T-helper 2 cell treated with Interferon-gamma antibody and Interleukin-4, amounts not matched to agents 5 μg/mL and 100 μg/mL, for 36 hours (primary cell): ENCODE measurements around the gene GPR132.

Experiments
- DNase-seq: peaks from one replicate; pipeline ENCODE4 v3.0.0; 2021; ENCODE audit warnings: low spot score
- H3K27ac Mint-ChIP-seq: one replicate; pipeline ENCODE4 v1.8.0; 2021; ENCODE audit warnings: mild to moderate bottlenecking, mixed read lengths
- H3K27me3 Mint-ChIP-seq: one replicate; pipeline ENCODE4 v1.8.0; 2021; ENCODE audit warnings: low read depth, mixed read lengths
- H3K36me3 Mint-ChIP-seq: one replicate; pipeline ENCODE4 v1.8.0; 2021; ENCODE audit warnings: low read depth, mixed read lengths
- H3K4me1 Mint-ChIP-seq: one replicate; pipeline ENCODE4 v1.8.0; 2021; ENCODE audit warnings: low read depth, mixed read lengths
- H3K4me3 Mint-ChIP-seq: one replicate; pipeline ENCODE4 v1.8.0; 2022; ENCODE audit warnings: mild to moderate bottlenecking, moderate library complexity, mixed read lengths
- H3K9me3 Mint-ChIP-seq: one replicate; pipeline ENCODE4 v1.8.0; 2021; ENCODE audit warnings: mixed read lengths

Gene GPR132

DNA sequence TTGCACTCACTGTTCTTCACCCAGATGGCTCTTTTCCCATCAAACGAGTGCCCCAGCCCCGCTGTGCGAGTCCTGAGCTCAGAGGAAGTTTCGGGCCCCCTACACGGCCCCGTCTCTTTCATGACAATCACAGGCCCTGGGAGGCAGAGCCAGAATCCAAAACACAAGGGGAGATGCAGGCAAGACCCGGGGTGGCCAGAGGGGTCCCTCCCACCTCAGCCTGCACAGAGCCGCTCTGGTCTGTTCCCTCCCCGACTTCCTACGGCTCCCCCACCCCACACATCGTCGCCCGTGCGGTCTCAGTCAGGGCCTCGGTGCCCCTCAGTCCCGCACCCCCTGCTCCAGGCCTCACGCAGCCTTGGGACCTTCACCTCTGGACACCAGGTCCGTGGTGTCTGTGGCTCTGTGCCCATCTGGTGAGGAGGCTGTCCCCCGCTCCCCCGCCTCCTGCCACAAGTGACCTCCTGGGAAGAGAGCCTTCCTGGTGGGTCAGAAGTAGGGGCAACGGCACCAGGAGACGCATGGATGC lies 8.9 kb downstream of the GPR132 start:
- no peak for DNase-seq
- no peaks in the 10 kb centered on the region for H3K9me3 Mint-ChIP-seq
- H3K27me3 Mint-ChIP-seq = no peaks in the 10 kb centered on the region
- H3K4me1 Mint-ChIP-seq = peaks cover 20% of the 10 kb centered on the region
- peaks cover 43% of the 10 kb centered on the region for H3K36me3 Mint-ChIP-seq
- H3K27ac Mint-ChIP-seq = no peak overlapping the region
- H3K4me3 Mint-ChIP-seq = no peak overlapping the region

DNA sequence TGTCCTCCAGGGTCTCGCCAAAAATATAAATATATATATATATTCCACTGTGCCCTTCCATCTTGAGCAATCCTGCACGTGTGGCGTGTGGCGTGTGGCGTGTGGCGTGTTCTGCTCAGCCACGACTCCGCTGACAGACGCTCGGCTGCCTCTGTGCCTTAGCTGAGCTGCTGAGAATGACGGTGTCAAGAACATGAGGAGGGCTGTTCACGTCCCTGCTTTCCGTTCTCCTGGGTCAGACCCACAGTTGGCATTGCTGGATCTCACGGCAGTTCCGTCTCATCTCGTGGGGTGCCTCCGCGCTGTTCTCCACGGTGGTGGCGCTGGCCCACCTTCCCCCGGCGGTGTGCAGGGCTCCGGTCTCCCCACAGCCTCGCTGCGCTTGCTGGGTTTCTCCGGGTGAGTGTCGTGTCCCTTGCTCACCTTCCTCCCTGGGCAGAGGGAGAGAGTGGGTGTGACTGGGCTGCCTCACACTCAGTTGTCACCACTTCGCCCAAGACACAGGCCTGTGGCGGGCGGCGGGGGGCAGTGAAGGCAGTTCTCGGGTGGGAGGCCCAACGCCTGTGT lies 9.4 kb downstream of the GPR132 start:
- peaks cover 19% of the 10 kb centered on the region for H3K4me1 Mint-ChIP-seq
- no peaks in the 10 kb centered on the region for H3K27me3 Mint-ChIP-seq
- no peaks in the 10 kb centered on the region for H3K9me3 Mint-ChIP-seq
- no peak overlapping the region for H3K4me3 Mint-ChIP-seq
- H3K36me3 Mint-ChIP-seq = peaks cover 48% of the 10 kb centered on the region
- DNase-seq = no peak
- no peak overlapping the region for H3K27ac Mint-ChIP-seq

DNA sequence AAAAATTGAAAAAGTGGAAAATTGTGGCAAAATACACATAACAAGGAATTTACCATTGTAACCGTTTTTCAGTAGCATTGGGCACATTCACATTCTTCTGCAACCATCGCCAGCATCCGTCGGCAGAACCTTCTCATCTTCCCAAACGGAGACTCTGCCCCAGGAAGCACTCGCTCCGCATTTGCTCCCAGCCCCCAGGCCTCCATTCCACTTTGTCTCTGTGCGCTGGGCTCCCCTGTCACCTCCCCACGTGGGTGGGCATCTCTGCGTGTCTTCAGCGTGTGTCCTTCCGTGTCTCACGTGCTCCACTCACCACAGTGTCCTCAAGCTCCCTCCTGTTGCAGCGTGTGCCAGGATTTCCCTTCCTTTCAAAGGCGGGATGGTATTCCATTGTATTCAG lies 9.9 kb downstream of the GPR132 start:
- DNase-seq = no peak
- no peaks in the 10 kb centered on the region for H3K27me3 Mint-ChIP-seq
- H3K9me3 Mint-ChIP-seq = no peaks in the 10 kb centered on the region
- H3K4me3 Mint-ChIP-seq = no peak overlapping the region
- H3K27ac Mint-ChIP-seq = no peak overlapping the region
- H3K36me3 Mint-ChIP-seq = peaks cover 49% of the 10 kb centered on the region
- H3K4me1 Mint-ChIP-seq = peaks cover 15% of the 10 kb centered on the region

DNA sequence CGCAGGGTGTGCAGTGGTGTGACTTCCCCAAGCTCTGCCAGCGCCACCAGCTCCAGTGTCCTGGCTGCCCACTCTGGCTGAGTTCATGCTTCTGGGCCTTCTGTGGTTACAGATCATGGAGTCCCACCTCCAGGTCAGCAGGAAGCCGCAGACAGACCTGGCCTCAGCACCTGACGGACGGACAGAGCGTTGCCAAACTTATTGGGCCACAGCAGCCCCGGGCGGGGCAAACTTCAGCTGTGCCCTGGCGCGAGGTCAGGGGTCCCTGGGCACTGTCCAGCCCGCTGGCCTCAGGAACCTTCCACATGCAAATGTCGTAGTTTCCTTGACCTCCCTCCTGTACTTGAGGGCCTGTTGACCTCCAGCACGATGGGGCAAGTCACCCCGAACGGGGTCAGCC lies 11.2 kb downstream of the GPR132 start:
- H3K36me3 Mint-ChIP-seq = peaks cover 43% of the 10 kb centered on the region
- H3K9me3 Mint-ChIP-seq = no peaks in the 10 kb centered on the region
- peaks cover 5% of the 10 kb centered on the region for H3K4me1 Mint-ChIP-seq
- no peak for DNase-seq
- H3K27me3 Mint-ChIP-seq = no peaks in the 10 kb centered on the region
- no peak overlapping the region for H3K4me3 Mint-ChIP-seq
- no peak overlapping the region for H3K27ac Mint-ChIP-seq

DNA sequence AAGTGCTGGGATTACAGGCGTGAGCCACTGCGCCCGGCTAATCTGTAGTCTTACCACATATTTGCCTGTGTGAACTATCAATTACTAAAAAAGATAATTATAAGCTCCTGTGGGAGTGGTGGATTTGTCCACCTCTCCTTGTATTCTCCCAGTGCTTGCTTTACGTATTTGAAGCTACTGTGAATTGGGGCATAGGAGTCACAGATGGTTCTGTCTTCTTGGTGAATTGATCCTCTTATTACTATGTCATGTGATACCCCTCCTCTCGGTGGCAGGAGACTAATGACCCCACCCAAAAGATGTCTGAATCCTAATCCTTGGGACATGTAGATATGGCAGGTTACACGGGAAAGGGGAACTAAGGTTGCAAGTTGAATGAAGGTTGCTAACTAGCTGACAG lies 11.8 kb downstream of the GPR132 start:
- Mint-ChIP-seq H3K27me3 (no peaks in the 10 kb centered on the region), H3K9me3 (no peaks in the 10 kb centered on the region), H3K36me3 (peaks cover 45% of the 10 kb centered on the region), H3K4me1 (peaks cover 3% of the 10 kb centered on the region), H3K27ac (no peak overlapping the region), H3K4me3 (no peak overlapping the region)
- DNase-seq = no peak

DNA sequence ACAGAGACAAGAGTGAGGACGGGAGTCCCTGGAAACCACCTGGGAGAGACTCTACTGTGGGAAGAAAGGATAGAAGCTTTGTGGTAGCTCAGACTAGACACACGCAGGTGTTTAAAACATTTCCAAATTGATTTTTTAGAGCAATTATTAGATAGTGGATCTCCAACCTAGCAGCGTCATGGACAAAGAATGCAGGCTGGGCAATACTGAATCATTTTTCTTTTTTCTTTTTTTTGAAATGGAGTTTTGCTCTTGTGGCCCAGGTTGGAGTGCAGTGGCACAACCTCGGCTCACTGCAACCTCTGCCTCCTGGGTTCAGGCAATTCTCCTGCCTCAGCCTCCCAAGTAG lies 13.1 kb downstream of the GPR132 start:
- Mint-ChIP-seq H3K27ac (no peak overlapping the region), H3K9me3 (no peaks in the 10 kb centered on the region), H3K27me3 (no peaks in the 10 kb centered on the region), H3K4me3 (no peak overlapping the region), H3K36me3 (peaks cover 40% of the 10 kb centered on the region), H3K4me1 (no peaks in the 10 kb centered on the region)
- no peak for DNase-seq

DNA sequence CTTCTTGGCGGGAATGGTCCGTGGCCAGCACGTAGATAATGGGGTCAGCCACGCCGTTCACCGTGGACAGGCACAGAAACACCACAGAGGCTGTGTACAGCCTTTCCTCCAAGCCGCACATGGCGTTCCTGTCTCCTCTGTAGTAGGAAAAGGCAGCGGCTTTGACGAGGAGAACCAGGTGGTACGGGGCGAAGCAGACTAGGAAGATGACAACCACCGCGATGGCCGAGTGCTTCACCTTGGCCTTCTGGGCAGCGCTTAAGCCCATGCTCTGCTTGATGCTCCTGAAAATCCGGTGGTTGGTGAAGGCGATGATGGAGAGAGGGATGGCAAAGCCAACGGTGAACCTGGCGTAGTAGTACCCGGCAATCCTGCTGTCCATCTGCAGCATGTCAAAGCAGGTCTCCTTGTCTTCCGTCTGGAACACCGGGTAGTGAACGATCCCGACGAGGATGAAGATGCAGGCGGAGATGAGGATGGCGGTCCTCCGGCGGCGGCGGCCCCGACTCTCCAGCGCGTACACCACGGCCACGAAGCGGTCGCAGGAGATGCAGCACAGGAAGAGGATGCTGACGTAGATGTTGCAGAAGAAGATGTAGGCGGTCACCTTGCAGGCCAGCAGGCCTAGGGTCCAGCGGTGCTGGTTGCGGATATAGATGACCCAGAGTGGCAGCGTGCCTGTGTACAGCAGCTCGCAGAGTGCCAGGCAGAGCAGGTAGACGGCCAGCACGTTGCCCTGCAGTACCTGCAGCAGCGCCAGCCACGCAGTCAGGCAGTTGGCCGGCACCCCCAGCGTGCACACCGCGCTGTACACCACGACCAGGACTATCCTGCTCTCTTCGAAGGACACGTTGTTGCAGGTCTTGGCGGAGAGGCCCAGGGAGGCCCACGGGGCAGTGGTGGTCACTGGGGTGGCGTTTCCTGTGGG lies 13.8 kb downstream of the GPR132 start:
- Mint-ChIP-seq H3K4me1 (no peaks in the 10 kb centered on the region), H3K27me3 (no peaks in the 10 kb centered on the region), H3K4me3 (no peak overlapping the region), H3K36me3 (peaks cover 35% of the 10 kb centered on the region), H3K27ac (no peak overlapping the region), H3K9me3 (no peaks in the 10 kb centered on the region)
- no peak for DNase-seq

DNA sequence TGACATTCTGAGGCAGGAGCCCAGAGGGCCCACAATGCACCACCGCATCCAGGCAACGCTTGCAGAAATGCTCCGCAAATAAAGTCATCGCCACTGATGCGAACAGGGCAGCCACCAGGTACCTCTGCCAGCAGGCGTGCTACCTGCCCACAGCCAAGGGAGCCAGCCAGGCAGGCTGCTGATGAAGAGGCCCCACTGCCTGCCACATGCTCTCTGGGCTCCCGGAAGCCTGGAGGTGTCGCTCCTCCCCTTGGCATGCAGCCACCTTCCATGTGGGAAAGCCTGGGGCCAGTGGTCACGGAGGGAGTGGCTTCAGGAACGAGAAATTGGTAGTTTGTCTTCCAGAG lies 14.7 kb downstream of the GPR132 start:
- H3K36me3 Mint-ChIP-seq = peaks cover 35% of the 10 kb centered on the region
- H3K4me3 Mint-ChIP-seq = no peak overlapping the region
- no peak overlapping the region for H3K27ac Mint-ChIP-seq
- peaks cover 2% of the 10 kb centered on the region for H3K4me1 Mint-ChIP-seq
- no peak for DNase-seq
- no peaks in the 10 kb centered on the region for H3K27me3 Mint-ChIP-seq
- H3K9me3 Mint-ChIP-seq = no peaks in the 10 kb centered on the region

DNA sequence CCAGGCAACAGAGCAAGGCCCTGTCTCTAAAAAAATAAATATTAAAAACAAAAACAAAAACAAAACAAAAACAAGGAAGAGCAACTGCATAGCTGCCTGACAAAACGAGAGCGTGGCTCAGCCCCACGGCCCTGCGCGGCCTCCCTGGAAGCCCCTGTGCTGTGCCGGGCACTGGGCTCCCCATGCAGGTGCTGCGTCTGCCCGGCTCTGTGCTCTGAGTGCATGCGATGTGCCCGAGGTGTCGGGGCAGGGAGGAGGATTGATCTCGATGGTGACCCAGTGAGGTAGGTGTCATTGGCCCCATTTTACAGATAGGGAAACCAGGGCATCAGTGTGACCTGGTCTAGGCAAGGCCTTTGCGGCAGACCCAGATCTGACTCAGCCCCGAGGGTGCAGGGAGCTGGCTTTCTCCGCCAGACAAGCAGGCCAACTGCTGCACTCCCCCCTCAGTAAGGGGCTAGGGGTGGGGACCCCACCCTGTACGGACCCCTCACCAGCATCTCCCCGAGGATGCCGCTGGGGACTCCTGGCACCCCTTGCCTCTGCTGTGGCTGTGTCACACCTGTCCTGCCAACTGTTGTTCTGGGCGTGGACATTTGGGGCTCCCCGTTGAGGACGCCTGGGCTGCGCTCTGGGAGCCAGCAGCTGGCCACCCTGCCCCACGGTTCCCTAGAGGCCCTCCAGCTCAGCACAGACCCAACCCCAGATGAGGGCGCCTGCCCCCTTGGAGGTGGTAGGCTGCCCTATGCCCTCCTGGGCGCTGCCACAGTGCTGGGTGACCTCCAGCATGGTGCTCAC lies 15.3 kb downstream of the GPR132 start:
- Mint-ChIP-seq H3K36me3 (peaks cover 29% of the 10 kb centered on the region), H3K27me3 (no peaks in the 10 kb centered on the region)

DNA sequence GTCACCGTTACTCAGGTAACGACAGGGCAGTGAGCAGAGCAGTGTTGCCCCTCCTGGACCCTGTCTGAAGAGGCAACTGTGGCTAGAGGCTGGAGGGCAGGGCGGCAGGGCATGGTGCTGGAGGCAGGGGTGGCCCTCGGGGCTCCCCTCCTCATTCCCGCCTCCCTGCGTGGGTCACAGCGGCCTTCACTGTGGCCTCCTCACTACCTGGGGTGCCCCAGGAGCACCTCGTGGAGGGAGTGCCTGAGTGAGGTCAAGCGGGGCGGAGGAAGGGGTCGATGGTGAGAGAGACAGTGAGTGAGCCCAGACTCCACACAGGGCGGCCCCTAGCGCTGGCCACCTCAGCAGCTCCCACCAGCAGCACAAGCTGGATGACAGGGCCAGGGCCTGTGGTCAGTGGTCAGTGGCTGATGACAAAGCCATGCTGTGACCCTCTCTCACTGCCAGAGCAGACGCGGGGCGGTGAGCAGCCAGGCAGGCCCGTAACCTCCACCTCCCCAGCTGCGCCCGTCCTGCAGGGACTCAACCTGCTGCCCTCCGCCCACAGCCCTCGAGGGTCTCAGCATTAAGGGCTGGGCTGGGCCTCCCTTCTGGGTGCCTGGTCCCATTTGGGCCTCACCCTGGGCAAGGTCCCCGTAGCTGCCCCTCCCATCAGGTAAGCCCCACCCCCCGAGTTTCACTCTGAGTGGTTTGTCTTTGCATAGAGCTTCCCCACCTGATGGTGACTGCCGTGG lies 17.8 kb downstream of the GPR132 start:
- Mint-ChIP-seq H3K9me3 (no peaks in the 10 kb centered on the region), H3K4me3 (no peak overlapping the region), H3K27ac (no peak overlapping the region), H3K36me3 (peaks cover 21% of the 10 kb centered on the region), H3K4me1 (peaks cover 9% of the 10 kb centered on the region), H3K27me3 (peaks cover 5% of the 10 kb centered on the region)
- DNase-seq = no peak

More for the DNA sequence above, 15.3 kb downstream of the GPR132 start:
- no peaks in the 10 kb centered on the region for H3K9me3 Mint-ChIP-seq
- H3K4me3 Mint-ChIP-seq = no peak overlapping the region
- no peak for DNase-seq
- no peak overlapping the region for H3K27ac Mint-ChIP-seq
- peaks cover 3% of the 10 kb centered on the region for H3K4me1 Mint-ChIP-seq

DNA sequence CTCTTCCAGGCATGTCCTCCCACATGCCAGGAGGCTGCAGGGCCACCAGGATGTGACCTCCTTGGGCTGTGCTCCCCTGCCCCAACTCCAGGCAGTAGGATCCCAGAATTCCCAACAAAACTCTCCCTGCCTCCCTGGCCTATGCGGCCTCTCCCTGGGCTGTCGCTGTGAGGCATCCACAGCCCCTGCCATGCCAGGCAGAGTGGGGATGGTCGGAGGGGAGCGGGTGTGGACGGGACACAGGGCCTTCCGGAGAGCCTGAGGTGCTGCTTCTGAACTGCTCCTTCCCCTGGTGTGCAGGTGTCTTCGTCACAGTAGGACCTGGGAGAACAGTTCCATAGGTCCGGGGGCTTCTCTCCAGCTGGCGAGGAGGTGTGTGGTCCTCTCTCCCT lies 18.3 kb downstream of the GPR132 start:
- Mint-ChIP-seq H3K36me3 (peaks cover 19% of the 10 kb centered on the region), H3K4me1 (peaks cover 9% of the 10 kb centered on the region), H3K4me3 (no peak overlapping the region), H3K27me3 (peaks cover 5% of the 10 kb centered on the region), H3K27ac (no peak overlapping the region), H3K9me3 (no peaks in the 10 kb centered on the region)
- DNase-seq = no peak

DNA sequence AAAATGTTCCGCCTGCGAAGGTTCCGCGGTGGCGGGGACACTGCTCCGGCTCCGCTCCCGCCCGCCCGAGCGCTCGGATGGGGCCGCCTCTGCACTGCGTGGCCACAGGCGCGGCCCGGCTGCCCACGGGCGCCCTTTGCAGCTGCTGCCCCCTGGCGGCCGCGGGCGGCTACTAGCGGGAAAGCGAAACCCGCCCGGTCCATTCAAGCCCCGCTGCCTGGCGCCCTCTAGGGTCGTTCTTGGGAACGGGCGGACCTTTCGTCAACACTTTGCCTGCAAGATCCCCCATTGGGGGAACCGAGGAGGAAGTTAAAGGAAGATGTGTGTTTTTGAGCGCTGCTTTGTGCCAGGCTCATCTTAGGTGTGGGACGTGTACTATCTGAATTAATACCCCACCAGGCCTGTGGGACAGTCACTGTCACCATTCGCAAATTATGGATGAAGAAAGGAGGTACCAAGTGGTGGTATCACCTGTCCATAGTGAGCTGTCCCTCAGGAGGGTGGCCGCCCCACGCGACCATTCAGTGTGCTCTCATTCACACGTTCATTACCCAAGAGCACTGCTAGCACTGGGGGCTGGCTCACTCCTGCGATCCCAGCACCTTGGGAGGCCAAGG lies 19.4 kb downstream of the GPR132 start:
- H3K27me3 Mint-ChIP-seq = peaks cover 5% of the 10 kb centered on the region
- H3K9me3 Mint-ChIP-seq = no peaks in the 10 kb centered on the region
- DNase-seq = peak; percentile 90
- peaks cover 9% of the 10 kb centered on the region for H3K36me3 Mint-ChIP-seq
- no peak overlapping the region for H3K27ac Mint-ChIP-seq
- peaks cover 9% of the 10 kb centered on the region for H3K4me1 Mint-ChIP-seq
- H3K4me3 Mint-ChIP-seq = no peak overlapping the region

DNA sequence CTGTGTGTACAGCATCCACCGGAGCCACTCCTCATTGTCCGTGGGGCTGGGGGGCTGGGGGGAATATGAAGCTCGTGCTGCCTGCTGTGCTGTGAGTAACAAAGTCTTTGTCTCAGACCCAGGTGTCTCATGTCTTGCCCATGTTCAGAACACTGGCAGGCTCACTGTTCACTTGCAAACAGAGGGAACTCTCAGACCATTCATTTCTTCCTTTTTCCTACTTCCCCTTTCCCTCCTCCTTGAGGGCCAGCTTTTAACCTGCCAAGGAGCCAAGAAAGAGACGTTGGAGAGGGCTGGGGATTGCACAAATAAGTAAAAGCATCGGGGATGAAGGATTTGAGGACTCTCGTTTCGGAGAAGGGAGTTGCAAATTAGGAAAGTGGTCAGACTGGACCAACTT lies 21.6 kb downstream of the GPR132 start:
- peaks cover 5% of the 10 kb centered on the region for H3K27me3 Mint-ChIP-seq
- H3K27ac Mint-ChIP-seq = no peak overlapping the region
- H3K36me3 Mint-ChIP-seq = peaks cover 2% of the 10 kb centered on the region
- no peaks in the 10 kb centered on the region for H3K9me3 Mint-ChIP-seq
- H3K4me3 Mint-ChIP-seq = no peak overlapping the region
- H3K4me1 Mint-ChIP-seq = peaks cover 9% of the 10 kb centered on the region
- DNase-seq = no peak
